CD4-positive, alpha-beta memory T cell (primary cell): ENCODE measurements around the gene TBRG4. TPM values are rescaled to one million over a fixed set of nuclear protein-coding genes. Genes with fewer than 3 reads are reported as not detected.

ENCODE experiments used
- CTCF ChIA-PET: fragments of 350-600 bp; sonication (Branson Sonifier 250); formaldehyde crosslinking; loops from one replicate; lab custom pipeline; 2021; ENCODE audit warnings: inconsistent platforms; ENCODE audit not compliant: partially characterized antibody; lab: Charles Lee
- POLR2A ChIA-PET: fragments of 350-600 bp; sonication (Branson Sonifier 250); formaldehyde crosslinking; loops from one replicate; lab custom pipeline; 2021; ENCODE audit not compliant: partially characterized antibody; lab: Charles Lee
- DNase-seq, 5 donors: peaks; one replicate each; pipeline versions ENCODE4 v3.0.0 to v3.0.0-alpha.2; 2020 to 2022; ENCODE audit warnings: mixed read lengths in 1 of 5
- H3K27ac ChIP-seq: one replicate; pipeline ENCODE4 v1.7.0; 2013; ENCODE audit warnings: low read depth, low read length
- H3K27me3 ChIP-seq: 2 replicates; pipeline ENCODE4 v1.7.0; 2013; ENCODE audit warnings: mild to moderate bottlenecking, low read length, moderate library complexity; ENCODE audit not compliant: insufficient read depth
- H3K36me3 ChIP-seq: 2 replicates; pipeline ENCODE4 v1.7.0; 2013; ENCODE audit warnings: mild to moderate bottlenecking, low read length, moderate library complexity; ENCODE audit not compliant: insufficient read depth
- H3K4me1 ChIP-seq: 2 replicates; pipeline ENCODE4 v1.7.0; 2013; ENCODE audit warnings: mild to moderate bottlenecking, low read length, moderate library complexity; ENCODE audit not compliant: insufficient read depth
- H3K4me3 ChIP-seq, 2 donors: one replicate each; pipeline ENCODE4 v1.7.0; 2013; ENCODE audit warnings: low read length in 2 of 2, mild to moderate bottlenecking in 1 of 2
- H3K9me3 ChIP-seq, 2 donors: one replicate each; pipeline ENCODE4 v1.7.0; 2013; ENCODE audit warnings: low read length in 2 of 2, control low read depth in 1 of 2; ENCODE audit not compliant: control insufficient read depth in 1 of 2
- H3K27ac Mint-ChIP-seq, 7 donors: one replicate each; pipeline ENCODE4 v1.8.0; 2020 to 2021; ENCODE audit warnings: mixed read lengths in 7 of 7, mild to moderate bottlenecking in 6 of 7, inconsistent platforms in 3 of 7, moderate library complexity in 3 of 7
- H3K27me3 Mint-ChIP-seq, 2 donors: one replicate each; pipeline ENCODE4 v1.8.0; 2020 to 2021; ENCODE audit warnings: mixed read lengths in 2 of 2
- H3K36me3 Mint-ChIP-seq, 2 donors: one replicate each; pipeline ENCODE4 v1.8.0; 2020 to 2021; ENCODE audit warnings: mixed read lengths in 2 of 2, inconsistent platforms in 1 of 2, mild to moderate bottlenecking in 1 of 2
- H3K4me1 Mint-ChIP-seq, 4 donors: one replicate each; pipeline ENCODE4 v1.8.0; 2020 to 2021; ENCODE audit warnings: mixed read lengths in 4 of 4, mild to moderate bottlenecking in 1 of 4
- H3K4me3 Mint-ChIP-seq, 8 donors: one replicate each; pipeline ENCODE4 v1.8.0; 2020 to 2021; ENCODE audit warnings: mixed read lengths in 8 of 8, mild to moderate bottlenecking in 7 of 8, moderate library complexity in 6 of 8, inconsistent platforms in 3 of 8
- H3K9me3 Mint-ChIP-seq, 8 donors: one replicate each; pipeline ENCODE4 v1.8.0; 2020 to 2021; ENCODE audit warnings: mixed read lengths in 8 of 8, mild to moderate bottlenecking in 5 of 8, inconsistent platforms in 3 of 8, moderate library complexity in 1 of 8
- intact Hi-C: fragments of 100-400 bp; cut with micrococcal nuclease; formaldehyde crosslinking; loops from one replicate; pipeline ENCODE4 v1.15.1; 2023
- polyA plus RNA-seq, 2 donors: library from polyadenylated mRNA; unstranded; fragments of 300-500 nt; fragmentation: Illumina TruSeq; gene quantifications; one replicate each; pipeline ENCODE4 v1.2.3, GENCODE V29; 2021
- total RNA-seq, 2 experiments: library from RNA; stranded (reverse); gene quantifications; one replicate each; pipeline ENCODE4 v1.2.3, GENCODE V29; 2021

TBRG4 gene
- total and polyA plus RNA-seq, 4 experiments from 2014 or later = 48.5 to 129 (median 84.3) TPM

GRCh38 chr7:45069444-45070253 is 41.8 kb downstream of the TBRG4 start:
- DNase-seq = no peak
- no peak overlapping the region for H3K27ac ChIP-seq
- CTCF ChIA-PET = interaction anchor here (1.0 to 3.4 kb wide), 4 partner anchors 11 to 149 kb away, joined by 3 to 25 read pairs (median 3); no protein-coding TSS in a partner anchor

GRCh38 chr7:45068236-45069023 is 43.1 kb downstream of the TBRG4 start:
- H3K9me3 Mint-ChIP-seq = peaks cover 0 to 7% (median 0%) of the 10 kb centered on the region in 8 donors
- Histone ChIP-seq H3K9me3 (no peaks in the 10 kb centered on the region), H3K27ac (no peak overlapping the region), H3K4me3 (no peak overlapping the region), H3K27me3 (no peaks in the 10 kb centered on the region), H3K36me3 (peaks cover 92% of the 10 kb centered on the region), H3K4me1 (peaks cover 12% of the 10 kb centered on the region)
- H3K4me1 Mint-ChIP-seq = peaks cover 6 to 36% (median 18%) of the 10 kb centered on the region in 4 donors
- CTCF ChIA-PET = interaction anchor here (2.4 to 3.4 kb wide), 2 partner anchors 94 to 95 kb away, joined by 9 to 25 read pairs; no protein-coding TSS in a partner anchor
- POLR2A ChIA-PET = interaction anchor here (1.0 kb wide), 1 partner anchor 95 kb away, joined by 3 read pairs; no protein-coding TSS in a partner anchor
- no peaks in the 10 kb centered on the region for H3K27me3 Mint-ChIP-seq
- peak overlapping the region in 1 of 7 donors; percentile 21 for H3K27ac Mint-ChIP-seq
- peaks cover 67 to 92% of the 10 kb centered on the region in 2 donors for H3K36me3 Mint-ChIP-seq
- no peak overlapping the region for H3K4me3 Mint-ChIP-seq
- intact Hi-C loops = no loop called here
- DNase-seq = no peak

More at GRCh38 chr7:45069444-45070253, 41.8 kb downstream of the TBRG4 start:
- POLR2A ChIA-PET = interaction anchor here (1.0 to 1.6 kb wide), 2 partner anchors 68 to 96 kb away, joined by 3 to 6 read pairs; no protein-coding TSS in a partner anchor
- intact Hi-C loops = no loop called here
- Histone ChIP-seq H3K27me3 (no peaks in the 10 kb centered on the region), H3K4me1 (peaks cover 12% of the 10 kb centered on the region), H3K9me3 (no peaks in the 10 kb centered on the region), H3K4me3 (no peak overlapping the region), H3K36me3 (peaks cover 92% of the 10 kb centered on the region)
- H3K9me3 Mint-ChIP-seq = peaks cover 0 to 4% (median 0%) of the 10 kb centered on the region in 8 donors
- H3K4me1 Mint-ChIP-seq = peaks cover 6 to 25% (median 14%) of the 10 kb centered on the region in 4 donors
- H3K27me3 Mint-ChIP-seq = no peaks in the 10 kb centered on the region
- H3K36me3 Mint-ChIP-seq = peaks cover 69 to 91% of the 10 kb centered on the region in 2 donors
- no peak overlapping the region for H3K4me3 Mint-ChIP-seq
- peak overlapping the region in 1 of 7 donors; percentile 25 for H3K27ac Mint-ChIP-seq

DNA sequence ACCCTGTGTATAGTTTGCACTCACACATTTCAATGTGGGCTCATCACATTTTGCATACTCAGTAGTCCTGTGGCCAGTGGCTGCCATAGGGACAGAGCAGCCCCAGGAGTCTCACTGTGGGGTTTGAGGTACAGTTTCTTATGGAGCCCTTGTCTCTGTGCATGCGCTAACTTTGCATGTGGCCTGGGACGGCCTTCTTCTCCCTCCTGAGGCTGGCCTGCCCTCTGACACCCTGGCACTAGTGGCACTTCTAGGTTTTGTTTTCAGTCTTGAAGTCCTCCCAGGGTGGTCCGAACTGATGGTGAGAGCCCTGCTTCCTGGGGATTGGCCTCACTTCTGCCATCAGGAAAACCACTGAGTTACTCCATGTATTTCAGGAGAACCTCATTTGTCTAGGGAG is 43.9 kb downstream of the TBRG4 start:
- peaks cover 62 to 87% of the 10 kb centered on the region in 2 donors for H3K36me3 Mint-ChIP-seq
- peak overlapping the region in 1 of 8 donors; percentile 22 for H3K4me3 Mint-ChIP-seq

DNA sequence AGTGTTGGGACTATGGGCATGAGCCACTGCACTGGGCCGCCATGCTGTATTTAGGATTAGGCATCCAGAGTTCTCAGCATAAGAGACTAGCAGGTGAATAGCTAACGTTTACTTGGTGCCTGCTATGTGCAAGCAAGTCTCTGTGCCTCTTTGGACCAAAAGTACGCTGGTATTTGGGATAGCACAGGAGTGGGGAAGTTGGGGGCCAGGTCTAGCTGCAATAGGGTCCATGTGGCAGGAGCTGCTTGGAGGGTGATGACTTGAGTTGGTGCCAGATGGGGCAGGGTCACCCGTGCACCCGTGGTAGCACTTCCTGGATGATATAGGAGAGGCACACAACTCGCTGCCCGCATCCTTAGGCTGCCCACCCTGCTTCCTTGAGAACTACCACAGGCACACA is 45.1 kb downstream of the TBRG4 start:
- intact Hi-C loops = no loop called here

More for the DNA sequence above, 43.9 kb downstream of the TBRG4 start:
- POLR2A ChIA-PET = no interaction called here
- Mint-ChIP-seq H3K27me3 (no peaks in the 10 kb centered on the region), H3K9me3 (peaks cover 0 to 5% (median 0%) of the 10 kb centered on the region in 8 donors), H3K27ac (no peak overlapping the region), H3K4me1 (peaks cover 4 to 44% (median 21%) of the 10 kb centered on the region in 4 donors)
- H3K4me3 ChIP-seq = no peak overlapping the region
- no peak overlapping the region for H3K27ac ChIP-seq
- DNase-seq = no peak
- intact Hi-C loops = no loop called here
- no peaks in the 10 kb centered on the region for H3K9me3 ChIP-seq
- peaks cover 87% of the 10 kb centered on the region for H3K36me3 ChIP-seq
- H3K4me1 ChIP-seq = peaks cover 12% of the 10 kb centered on the region
- CTCF ChIA-PET = interaction anchor here (2.4 kb wide), 1 partner anchor 94 kb away, joined by 9 read pairs; no protein-coding TSS in a partner anchor
- H3K27me3 ChIP-seq = no peaks in the 10 kb centered on the region

DNA sequence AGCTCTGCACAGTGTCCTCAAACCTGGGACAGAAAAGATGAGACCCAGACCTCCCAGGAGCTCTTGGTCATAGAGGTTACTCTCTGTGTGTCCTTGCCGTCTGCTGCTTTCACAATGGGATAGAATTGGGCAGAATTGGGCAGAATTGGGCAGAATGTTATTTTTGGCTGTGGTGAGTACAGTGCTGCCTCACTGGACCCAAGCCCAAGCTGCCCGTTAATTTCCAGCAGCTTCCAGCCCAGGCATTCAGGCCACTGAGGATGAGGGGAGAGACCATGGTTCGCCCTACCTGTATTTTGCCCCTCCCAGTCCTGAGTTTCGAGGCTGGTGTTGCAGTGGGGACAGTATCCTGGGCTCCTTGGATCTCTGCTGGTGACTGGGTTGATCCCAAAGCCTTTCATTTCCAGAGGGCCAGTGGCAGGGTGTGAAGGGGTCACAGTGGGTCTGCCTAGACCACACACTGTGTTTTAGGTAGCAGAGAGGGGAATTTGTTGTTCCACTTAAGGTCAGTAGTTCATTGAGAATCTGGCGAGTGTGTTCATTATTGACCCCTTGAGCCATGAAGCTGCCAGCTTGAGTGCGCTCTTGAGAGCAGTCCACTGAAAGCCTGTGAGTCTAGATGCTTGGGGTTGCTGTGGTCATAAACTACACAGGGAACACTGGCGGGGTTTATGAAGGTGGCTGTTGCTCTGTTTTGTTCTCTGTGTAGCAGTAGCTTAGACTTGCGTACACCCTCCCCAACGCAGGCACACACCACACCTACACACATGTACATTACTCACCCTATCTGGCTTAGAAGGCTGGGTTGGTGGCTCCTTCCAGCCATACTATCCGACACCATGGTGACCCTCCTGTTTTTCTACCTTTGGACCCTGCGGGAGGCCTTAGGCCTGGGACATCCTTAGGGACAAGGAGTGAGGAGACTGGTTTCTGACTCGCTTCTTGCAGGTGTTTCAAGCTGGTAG is 46.2 kb downstream of the TBRG4 start:
- Mint-ChIP-seq H3K27ac (peak overlapping the region in 3 of 7 donors; percentile 29 to 46 (median 36)), H3K36me3 (peaks cover 60 to 87% of the 10 kb centered on the region in 2 donors), H3K27me3 (no peaks in the 10 kb centered on the region), H3K4me1 (peaks cover 19 to 60% (median 41%) of the 10 kb centered on the region in 4 donors), H3K9me3 (peaks cover 0 to 4% (median 0%) of the 10 kb centered on the region in 8 donors), H3K4me3 (no peak overlapping the region)
- Histone ChIP-seq H3K36me3 (peaks cover 72% of the 10 kb centered on the region), H3K4me3 (no peak overlapping the region), H3K27me3 (no peaks in the 10 kb centered on the region), H3K9me3 (no peaks in the 10 kb centered on the region), H3K27ac (no peak overlapping the region), H3K4me1 (peaks cover 33% of the 10 kb centered on the region)
- intact Hi-C loops = no loop called here
- CTCF ChIA-PET = interaction anchor here (1.1 to 1.6 kb wide), 2 partner anchors 10 to 92 kb away, joined by 3 to 4 read pairs; no protein-coding TSS in a partner anchor
- no peak for DNase-seq
- POLR2A ChIA-PET = interaction anchor here (0.6 to 2.5 kb wide), 6 partner anchors 10 to 38 kb away, joined by 3 to 9 read pairs (median 3); no protein-coding TSS in a partner anchor

More for the DNA sequence above, 45.1 kb downstream of the TBRG4 start:
- H3K4me3 Mint-ChIP-seq = no peak overlapping the region
- H3K9me3 Mint-ChIP-seq = peaks cover 0 to 4% (median 0%) of the 10 kb centered on the region in 8 donors
- H3K4me1 Mint-ChIP-seq = peaks cover 10 to 51% (median 31%) of the 10 kb centered on the region in 4 donors
- POLR2A ChIA-PET = interaction anchor here (0.6 to 2.5 kb wide), 4 partner anchors 12 to 40 kb away, joined by 3 to 9 read pairs (median 3); no protein-coding TSS in a partner anchor
- Histone ChIP-seq H3K4me1 (peaks cover 22% of the 10 kb centered on the region), H3K27ac (no peak overlapping the region), H3K27me3 (no peaks in the 10 kb centered on the region), H3K36me3 (peaks cover 75% of the 10 kb centered on the region), H3K9me3 (no peaks in the 10 kb centered on the region), H3K4me3 (no peak overlapping the region)
- peaks cover 54 to 85% of the 10 kb centered on the region in 2 donors for H3K36me3 Mint-ChIP-seq
- no peak for DNase-seq
- peak overlapping the region in 1 of 7 donors; percentile 52 for H3K27ac Mint-ChIP-seq
- H3K27me3 Mint-ChIP-seq = no peaks in the 10 kb centered on the region
- CTCF ChIA-PET = interaction anchor here (2.4 kb wide), 1 partner anchor 93 kb away, joined by 9 read pairs; no protein-coding TSS in a partner anchor
